Endothelial cell of umbilical vein (primary cell): Measurements from ENCODE around the gene HUNK.

Source experiments
- EZH2 ChIP-seq: IDR thresholded peaks from 2 replicates; pipeline ENCODE4 v1.6.1; 2012; ENCODE audit warnings: borderline replicate concordance, low read depth, mild to moderate bottlenecking, moderate library complexity, low read length, inconsistent platforms; ENCODE audit not compliant: severe bottlenecking
- JUN ChIP-seq: IDR thresholded peaks from 2 replicates; pipeline ENCODE4 v1.6.1; 2011; ENCODE audit warnings: borderline replicate concordance, low read depth; ENCODE audit not compliant: insufficient read length, insufficient read depth
- POLR2A ChIP-seq: IDR thresholded peaks from 2 replicates; pipeline ENCODE4 v1.6.1; 2012; ENCODE audit warnings: low read depth, mild to moderate bottlenecking, control low read depth, low read length
- TF ChIP-seq, protein P1 (sequence below), 2 donors: IDR thresholded peaks; 1 replicate in 1 of 2; 2 replicates in 1 of 2; pipeline ENCODE4 v1.5.1; 2011; ENCODE audit warnings: low read length in 2 of 2, mild to moderate bottlenecking in 2 of 2, moderate library complexity in 2 of 2, control low read depth in 1 of 2, inconsistent platforms in 1 of 2, low read depth in 1 of 2; ENCODE audit not compliant: insufficient read depth in 1 of 2; ENCODE audit errors: extremely low read depth in 1 of 2
- TF ChIP-seq, protein P2 (sequence below): IDR thresholded peaks from 2 replicates; pipeline ENCODE4 v1.6.1; 2011; ENCODE audit not compliant: insufficient read depth, insufficient read length

GRCh38 chr21:31850886-31851285 is 21.9 kb upstream of the HUNK start:
- TF ChIP-seq POLR2A (no peak), JUN (no peak), EZH2 (no peak)
- TF ChIP-seq, protein P1, sequence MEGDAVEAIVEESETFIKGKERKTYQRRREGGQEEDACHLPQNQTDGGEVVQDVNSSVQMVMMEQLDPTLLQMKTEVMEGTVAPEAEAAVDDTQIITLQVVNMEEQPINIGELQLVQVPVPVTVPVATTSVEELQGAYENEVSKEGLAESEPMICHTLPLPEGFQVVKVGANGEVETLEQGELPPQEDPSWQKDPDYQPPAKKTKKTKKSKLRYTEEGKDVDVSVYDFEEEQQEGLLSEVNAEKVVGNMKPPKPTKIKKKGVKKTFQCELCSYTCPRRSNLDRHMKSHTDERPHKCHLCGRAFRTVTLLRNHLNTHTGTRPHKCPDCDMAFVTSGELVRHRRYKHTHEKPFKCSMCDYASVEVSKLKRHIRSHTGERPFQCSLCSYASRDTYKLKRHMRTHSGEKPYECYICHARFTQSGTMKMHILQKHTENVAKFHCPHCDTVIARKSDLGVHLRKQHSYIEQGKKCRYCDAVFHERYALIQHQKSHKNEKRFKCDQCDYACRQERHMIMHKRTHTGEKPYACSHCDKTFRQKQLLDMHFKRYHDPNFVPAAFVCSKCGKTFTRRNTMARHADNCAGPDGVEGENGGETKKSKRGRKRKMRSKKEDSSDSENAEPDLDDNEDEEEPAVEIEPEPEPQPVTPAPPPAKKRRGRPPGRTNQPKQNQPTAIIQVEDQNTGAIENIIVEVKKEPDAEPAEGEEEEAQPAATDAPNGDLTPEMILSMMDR (IDR thresholded peaks at IDR 0.05; ENCODE audit: extremely low read depth in 1 of 2, insufficient read depth in 1 of 2, low read depth in 1 of 2, low read length in 2 of 2), result no peak
- TF ChIP-seq, protein P2, sequence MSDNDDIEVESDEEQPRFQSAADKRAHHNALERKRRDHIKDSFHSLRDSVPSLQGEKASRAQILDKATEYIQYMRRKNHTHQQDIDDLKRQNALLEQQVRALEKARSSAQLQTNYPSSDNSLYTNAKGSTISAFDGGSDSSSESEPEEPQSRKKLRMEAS, result no peak
